NCI-H128 (cell line): ENCODE data around the gene PPEF1.
"Not testable (repeated sequence)": the region's sequence is repeated elsewhere in the genome, so short reads cannot be mapped to it uniquely, and the experiment has no call there.

ENCODE experiments used
- DNase-seq: peaks from one replicate; lab custom pipeline; 2025; ENCODE audit not compliant: unreplicated experiment; lab: John Stamatoyannopoulos, UW

The PPEF1 gene

GRCh38 chrX:18792828-18793227, 85.4 kb downstream of the PPEF1 start:
- DNase-seq = no peak

GRCh38 chrX:18793601-18794089, 86.2 kb downstream of the PPEF1 start:
- no peak for DNase-seq

- DNase-seq = no peak
Observed at GRCh38 chrX:18797141-18797540, 89.7 kb downstream of the PPEF1 start.

- no peak for DNase-seq
Observed at GRCh38 chrX:18799911-18800310, 92.5 kb downstream of the PPEF1 start.

GRCh38 chrX:18809641-18810040, 102.2 kb downstream of the PPEF1 start:
- DNase-seq = no peak

GRCh38 chrX:18810416-18810815, 103.0 kb downstream of the PPEF1 start:
- no peak for DNase-seq

- DNase-seq = no peak
Observed at GRCh38 chrX:18825375-18825774, 117.9 kb downstream of the PPEF1 start.

GRCh38 chrX:18828832-18829404, 121.5 kb downstream of the PPEF1 start:
- DNase-seq = no peak

GRCh38 chrX:18833071-18833731, 125.8 kb downstream of the PPEF1 start:
- DNase-seq = no peak

GRCh38 chrX:18847901-18848300, 140.5 kb downstream of the PPEF1 start:
- DNase-seq = not testable (repeated sequence)

- no peak for DNase-seq
Observed at GRCh38 chrX:18855919-18856644, 148.6 kb downstream of the PPEF1 start.

- no peak for DNase-seq
Observed at GRCh38 chrX:18856645-18856997, 149.2 kb downstream of the PPEF1 start.

- no peak for DNase-seq
Observed at GRCh38 chrX:18861511-18861910, 154.1 kb downstream of the PPEF1 start.

GRCh38 chrX:18864390-18864920, 157.0 kb downstream of the PPEF1 start:
- no peak for DNase-seq

- no peak for DNase-seq
Observed at GRCh38 chrX:18871161-18871890, 163.9 kb downstream of the PPEF1 start.

- no peak for DNase-seq
Observed at GRCh38 chrX:18871970-18872369, 164.5 kb downstream of the PPEF1 start.

- DNase-seq = no peak
Observed at GRCh38 chrX:18872621-18873020, 165.2 kb downstream of the PPEF1 start.

GRCh38 chrX:18873189-18873791, 165.8 kb downstream of the PPEF1 start:
- no peak for DNase-seq

- no peak for DNase-seq
Observed at GRCh38 chrX:18873836-18874235, 166.4 kb downstream of the PPEF1 start.

GRCh38 chrX:18874560-18875255, 167.3 kb downstream of the PPEF1 start:
- no peak for DNase-seq
